ENCODE data around the gene PTPN1. TPM values are rescaled to one million over a fixed set of nuclear protein-coding genes. Genes with fewer than 3 reads are reported as not detected.

Gene PTPN1
- total and polyA plus RNA-seq, 2 of the 13 experiments (the other 11 are each of a cell fraction or from before 2014, with no cell fraction given) = 17.7 to 37.2 TPM

DNA sequence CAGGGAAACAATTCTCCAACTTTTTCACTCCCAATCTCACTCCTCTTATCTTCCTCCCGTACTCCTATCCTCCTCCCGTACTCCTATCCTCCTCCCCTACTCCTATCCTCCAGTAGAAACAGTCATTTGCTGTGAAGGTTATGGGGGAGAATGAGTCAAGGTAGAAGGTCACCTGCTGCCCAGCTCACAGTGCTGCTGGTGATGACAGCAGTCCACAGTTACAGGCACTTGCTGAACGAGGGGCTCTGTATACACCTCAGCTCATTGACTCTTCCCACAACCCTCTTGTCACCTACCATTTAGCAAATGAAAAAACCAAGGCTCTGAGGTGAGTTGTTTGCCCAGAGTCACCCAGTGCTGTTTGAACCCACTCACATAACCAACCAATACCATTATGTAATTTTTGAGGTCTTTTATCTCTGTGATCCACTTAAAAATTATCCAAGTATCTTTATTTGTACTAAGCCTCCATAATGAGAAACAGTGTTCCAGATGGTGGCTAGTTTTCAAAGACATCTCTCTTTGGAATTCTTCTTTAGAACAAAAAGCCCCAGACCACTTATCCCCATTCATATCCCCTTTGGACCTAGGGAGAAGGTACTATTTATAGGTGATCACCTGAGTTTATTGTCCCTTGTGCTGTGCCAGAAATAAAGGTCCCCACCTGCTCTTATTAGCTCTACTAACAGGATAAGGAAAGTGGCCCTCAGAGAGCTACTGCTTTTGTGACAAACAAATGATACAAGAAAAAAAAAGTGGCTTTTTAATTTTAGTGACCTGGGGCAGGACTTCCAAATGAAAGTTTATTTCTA is 53.2 kb downstream of the PTPN1 start (continued):
- TF ChIP-seq ZNF567 (CRISPR knock-in tag; IDR thresholded peaks at IDR 0.05; ENCODE audit: borderline replicate concordance) (no peak), ZFP62 (CRISPR knock-in tag; IDR thresholded peaks at IDR 0.05) (no peak), NR2F1 (CRISPR knock-in tag; IDR thresholded peaks at IDR 0.05) (no peak), ONECUT2 (CRISPR knock-in tag; IDR thresholded peaks at IDR 0.05) (no peak), RFX5 (IDR thresholded peaks at IDR 0.05; ENCODE audit: low read depth, low read length) (no peak), ZNF746 (CRISPR knock-in tag; IDR thresholded peaks at IDR 0.05) (no peak), ZNF720 (CRISPR knock-in tag; IDR thresholded peaks at IDR 0.05) (no peak), TCF12 (IDR thresholded peaks at IDR 0.05) (no peak), TCF12 (CRISPR knock-in tag; IDR thresholded peaks at IDR 0.05) (no peak), MTF1 (CRISPR knock-in tag; IDR thresholded peaks at IDR 0.05) (no peak), IKZF4 (CRISPR knock-in tag; IDR thresholded peaks at IDR 0.05; ENCODE audit: borderline replicate concordance, low read depth, not compliant biosample characterization) (no peak), GTF3A (CRISPR knock-in tag; conservative IDR thresholded peaks at IDR 0.05) (no peak), ARHGAP35 (CRISPR knock-in tag; IDR thresholded peaks at IDR 0.05; ENCODE audit: borderline replicate concordance) (no peak), POLR2AphosphoS5 (IDR thresholded peaks at IDR 0.05; ENCODE audit: low read depth, low read length) (no peak)
- TF ChIP-seq, protein P1, sequence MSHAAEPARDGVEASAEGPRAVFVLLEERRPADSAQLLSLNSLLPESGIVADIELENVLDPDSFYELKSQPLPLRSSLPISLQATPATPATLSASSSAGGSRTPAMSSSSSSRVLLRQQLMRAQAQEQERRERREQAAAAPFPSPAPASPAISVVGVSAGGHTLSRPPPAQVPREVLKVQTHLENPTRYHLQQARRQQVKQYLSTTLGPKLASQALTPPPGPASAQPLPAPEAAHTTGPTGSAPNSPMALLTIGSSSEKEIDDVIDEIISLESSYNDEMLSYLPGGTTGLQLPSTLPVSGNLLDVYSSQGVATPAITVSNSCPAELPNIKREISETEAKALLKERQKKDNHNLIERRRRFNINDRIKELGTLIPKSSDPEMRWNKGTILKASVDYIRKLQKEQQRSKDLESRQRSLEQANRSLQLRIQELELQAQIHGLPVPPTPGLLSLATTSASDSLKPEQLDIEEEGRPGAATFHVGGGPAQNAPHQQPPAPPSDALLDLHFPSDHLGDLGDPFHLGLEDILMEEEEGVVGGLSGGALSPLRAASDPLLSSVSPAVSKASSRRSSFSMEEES (CRISPR knock-in tag; IDR thresholded peaks at IDR 0.05) = no peak
- TF ChIP-seq, protein P2, sequence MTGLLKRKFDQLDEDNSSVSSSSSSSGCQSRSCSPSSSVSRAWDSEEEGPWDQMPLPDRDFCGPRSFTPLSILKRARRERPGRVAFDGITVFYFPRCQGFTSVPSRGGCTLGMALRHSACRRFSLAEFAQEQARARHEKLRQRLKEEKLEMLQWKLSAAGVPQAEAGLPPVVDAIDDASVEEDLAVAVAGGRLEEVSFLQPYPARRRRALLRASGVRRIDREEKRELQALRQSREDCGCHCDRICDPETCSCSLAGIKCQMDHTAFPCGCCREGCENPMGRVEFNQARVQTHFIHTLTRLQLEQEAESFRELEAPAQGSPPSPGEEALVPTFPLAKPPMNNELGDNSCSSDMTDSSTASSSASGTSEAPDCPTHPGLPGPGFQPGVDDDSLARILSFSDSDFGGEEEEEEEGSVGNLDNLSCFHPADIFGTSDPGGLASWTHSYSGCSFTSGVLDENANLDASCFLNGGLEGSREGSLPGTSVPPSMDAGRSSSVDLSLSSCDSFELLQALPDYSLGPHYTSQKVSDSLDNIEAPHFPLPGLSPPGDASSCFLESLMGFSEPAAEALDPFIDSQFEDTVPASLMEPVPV (CRISPR knock-in tag; IDR thresholded peaks at IDR 0.05) = 0 out of 2 replicates have a peak, but pooled peaks have one; percentile 11
- TF ChIP-seq, protein P3, sequence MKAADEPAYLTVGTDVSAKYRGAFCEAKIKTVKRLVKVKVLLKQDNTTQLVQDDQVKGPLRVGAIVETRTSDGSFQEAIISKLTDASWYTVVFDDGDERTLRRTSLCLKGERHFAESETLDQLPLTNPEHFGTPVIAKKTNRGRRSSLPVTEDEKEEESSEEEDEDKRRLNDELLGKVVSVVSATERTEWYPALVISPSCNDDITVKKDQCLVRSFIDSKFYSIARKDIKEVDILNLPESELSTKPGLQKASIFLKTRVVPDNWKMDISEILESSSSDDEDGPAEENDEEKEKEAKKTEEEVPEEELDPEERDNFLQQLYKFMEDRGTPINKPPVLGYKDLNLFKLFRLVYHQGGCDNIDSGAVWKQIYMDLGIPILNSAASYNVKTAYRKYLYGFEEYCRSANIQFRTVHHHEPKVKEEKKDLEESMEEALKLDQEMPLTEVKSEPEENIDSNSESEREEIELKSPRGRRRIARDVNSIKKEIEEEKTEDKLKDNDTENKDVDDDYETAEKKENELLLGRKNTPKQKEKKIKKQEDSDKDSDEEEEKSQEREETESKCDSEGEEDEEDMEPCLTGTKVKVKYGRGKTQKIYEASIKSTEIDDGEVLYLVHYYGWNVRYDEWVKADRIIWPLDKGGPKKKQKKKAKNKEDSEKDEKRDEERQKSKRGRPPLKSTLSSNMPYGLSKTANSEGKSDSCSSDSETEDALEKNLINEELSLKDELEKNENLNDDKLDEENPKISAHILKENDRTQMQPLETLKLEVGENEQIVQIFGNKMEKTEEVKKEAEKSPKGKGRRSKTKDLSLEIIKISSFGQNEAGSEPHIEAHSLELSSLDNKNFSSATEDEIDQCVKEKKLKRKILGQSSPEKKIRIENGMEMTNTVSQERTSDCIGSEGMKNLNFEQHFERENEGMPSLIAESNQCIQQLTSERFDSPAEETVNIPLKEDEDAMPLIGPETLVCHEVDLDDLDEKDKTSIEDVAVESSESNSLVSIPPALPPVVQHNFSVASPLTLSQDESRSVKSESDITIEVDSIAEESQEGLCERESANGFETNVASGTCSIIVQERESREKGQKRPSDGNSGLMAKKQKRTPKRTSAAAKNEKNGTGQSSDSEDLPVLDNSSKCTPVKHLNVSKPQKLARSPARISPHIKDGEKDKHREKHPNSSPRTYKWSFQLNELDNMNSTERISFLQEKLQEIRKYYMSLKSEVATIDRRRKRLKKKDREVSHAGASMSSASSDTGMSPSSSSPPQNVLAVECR (CRISPR knock-in tag; IDR thresholded peaks at IDR 0.05; ENCODE audit: borderline replicate concordance) = no peak; the same call in 1 of the 2 replicates
- TF ChIP-seq, protein P4, sequence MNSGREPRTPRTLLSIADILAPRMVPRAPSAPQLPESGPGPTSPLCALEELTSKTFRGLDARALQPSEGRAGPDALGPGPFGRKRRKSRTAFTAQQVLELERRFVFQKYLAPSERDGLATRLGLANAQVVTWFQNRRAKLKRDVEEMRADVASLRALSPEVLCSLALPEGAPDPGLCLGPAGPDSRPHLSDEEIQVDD (CRISPR knock-in tag; IDR thresholded peaks at IDR 0.05; ENCODE audit: borderline replicate concordance) = no peak
